HepG2 (cell line): ENCODE results near the gene TNFSF12. TPM values are rescaled to one million over a fixed set of nuclear protein-coding genes. Genes with fewer than 3 reads are reported as not detected.

Source experiments
- ARNTL ChIP-seq: sonication (generic); formaldehyde crosslinking; IDR thresholded peaks from 2 replicates; pipeline ENCODE4 v1.4.0; 2020; ENCODE audit warnings: mild to moderate bottlenecking, missing genetic modification reagents
- CHD4 ChIP-seq: fragments of 200-600 bp; sonication (generic); IDR thresholded peaks from 2 replicates; pipeline ENCODE4 v1.7.0; 2017; ENCODE audit warnings: mild to moderate bottlenecking, low read length, borderline replicate concordance
- EP300 ChIP-seq, 3 experiments: sonication (generic) in 1 of 3; formaldehyde crosslinking in 1 of 3; IDR thresholded peaks; 2 replicates each; pipeline versions ENCODE4 v1.5.1 to v1.6.1; 2011 to 2020; ENCODE audit warnings: low read depth in 2 of 3, low read length in 2 of 3, borderline replicate concordance in 1 of 3, improper control_type of control experiment in 1 of 3, mild to moderate bottlenecking in 1 of 3, missing genetic modification reagents in 1 of 3, moderate library complexity in 1 of 3
- MAZ ChIP-seq, 2 experiments: sonication (generic) in 1 of 2; formaldehyde crosslinking in 1 of 2; IDR thresholded peaks; 2 replicates each; pipeline versions ENCODE4 v1.5.0 to v1.6.1; 2012 to 2020; ENCODE audit warnings: low read depth in 2 of 2, mild to moderate bottlenecking in 2 of 2, borderline replicate concordance in 1 of 2, improper control_type of control experiment in 1 of 2, low read length in 1 of 2, missing genetic modification reagents in 1 of 2, moderate library complexity in 1 of 2
- MIXL1 ChIP-seq: IDR thresholded peaks from 2 replicates; pipeline ENCODE4 v1.6.1; 2016
- MTF2 ChIP-seq: sonication (generic); formaldehyde crosslinking; IDR thresholded peaks from 2 replicates; pipeline ENCODE4 v1.5.0; 2020; ENCODE audit warnings: missing genetic modification reagents, borderline replicate concordance
- RBAK ChIP-seq: sonication (generic); formaldehyde crosslinking; IDR thresholded peaks from 2 replicates; pipeline ENCODE4 v1.5.1; 2020; ENCODE audit warnings: mild to moderate bottlenecking, missing genetic modification reagents
- SAP130 ChIP-seq: IDR thresholded peaks from 2 replicates; pipeline ENCODE4 v1.6.1; 2016; ENCODE audit warnings: low read depth
- SIN3A ChIP-seq: IDR thresholded peaks from 2 replicates; pipeline ENCODE4 v1.6.1; 2011; ENCODE audit warnings: low read depth, mild to moderate bottlenecking, control low read depth, low read length, borderline replicate concordance
- ZBTB7B ChIP-seq: sonication (generic); formaldehyde crosslinking; IDR thresholded peaks from 2 replicates; pipeline ENCODE4 v1.4.0; 2020; ENCODE audit warnings: missing genetic modification reagents
- ZNF577 ChIP-seq: sonication (generic); formaldehyde crosslinking; IDR thresholded peaks from 2 replicates; pipeline ENCODE4 v1.4.0; 2020; ENCODE audit warnings: mild to moderate bottlenecking, low read depth, missing genetic modification reagents, borderline replicate concordance
- ZZZ3 ChIP-seq: sonication (generic); formaldehyde crosslinking; IDR thresholded peaks from 2 replicates; pipeline ENCODE4 v1.4.0; 2020; ENCODE audit warnings: missing genetic modification reagents, mild to moderate bottlenecking, borderline replicate concordance
- polyA plus RNA-seq, 8 experiments: library from polyadenylated mRNA; depleted of rRNA in 3 of 8; stranded (reverse) in 7 of 8; unstranded in 1 of 8; fragments of >200 nt; fragmentation: Illumina TruSeq in 4 of 8; extraction: Trizol in 4 of 8; gene quantifications; 2 replicates each; pipeline versions ENCODE4 v1.2.1 to v1.2.3, GENCODE V29; 2011 to 2016; ENCODE audit warnings: low read depth in 4 of 8, missing spikeins in 1 of 8, mixed read lengths in 1 of 8; ENCODE audit not compliant: insufficient read depth in 1 of 8
- total RNA-seq, 5 experiments: library from RNA; depleted of rRNA; stranded (reverse); fragments of >200 nt; fragmentation: Illumina TruSeq; extraction: Trizol; gene quantifications; 2 replicates each; pipeline ENCODE4 v1.2.3, GENCODE V29; 2016; ENCODE audit warnings: low read depth in 1 of 5
- TF ChIP-seq, protein P1 (sequence below): sonication (generic); formaldehyde crosslinking; IDR thresholded peaks from 2 replicates; pipeline ENCODE4 v1.4.0; 2020; ENCODE audit warnings: mild to moderate bottlenecking, missing genetic modification reagents
- TF ChIP-seq, protein P2 (sequence below): sonication (generic); formaldehyde crosslinking; IDR thresholded peaks from 2 replicates; pipeline ENCODE4 v1.4.0; 2020; ENCODE audit warnings: low read depth, missing genetic modification reagents
- TF ChIP-seq, protein P3 (sequence below): sonication (generic); formaldehyde crosslinking; IDR thresholded peaks from 2 replicates; pipeline ENCODE4 v1.4.0; 2020; ENCODE audit warnings: missing genetic modification reagents, borderline replicate concordance
- TF ChIP-seq, protein P4 (sequence below): sonication (generic); formaldehyde crosslinking; IDR thresholded peaks from 2 replicates; pipeline ENCODE4 v1.5.0; 2020; ENCODE audit warnings: missing genetic modification reagents

The TNFSF12 gene
- total and polyA plus RNA-seq, 2 of the 13 experiments (the other 11 are each of a cell fraction or from before 2014, with no cell fraction given): 0.93 to 7.2 TPM

DNA sequence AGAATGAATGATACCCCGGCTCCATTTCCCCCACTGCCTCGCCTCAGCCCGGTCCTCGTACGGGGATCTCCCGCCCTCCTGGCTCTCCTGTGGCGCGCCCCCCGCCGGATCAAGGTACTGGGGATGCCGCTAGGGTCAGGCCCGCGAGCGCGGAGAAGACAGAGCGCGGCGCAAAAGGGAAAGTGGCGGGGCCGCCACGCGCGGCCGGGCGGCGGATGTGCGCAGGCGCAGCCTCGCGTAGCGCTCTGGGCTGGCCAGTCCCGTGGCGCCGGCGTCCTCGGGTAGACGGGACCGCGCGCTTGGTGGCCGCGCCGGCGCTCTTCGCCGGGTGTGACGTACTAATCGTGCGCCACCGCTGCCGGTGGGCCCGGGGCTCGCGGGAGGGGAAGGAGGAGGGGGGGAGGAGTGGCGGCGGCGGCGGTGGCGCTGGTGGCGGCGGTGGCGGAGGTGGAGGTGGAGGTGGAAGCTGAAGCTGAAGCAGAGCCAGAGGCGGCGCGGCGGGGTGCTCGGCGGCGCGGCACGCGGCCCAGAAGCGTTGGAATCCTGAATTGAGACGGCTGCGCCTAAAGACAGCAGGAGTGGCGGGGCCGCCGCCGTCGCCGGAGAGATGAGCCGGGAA lies 12.8 kb downstream of the TNFSF12 start, which contains the start of gene SENP3 (continued):
- TF ChIP-seq ZBTB7B (CRISPR knock-in tag): no peak; the same call in 1 of the 2 replicates
- TF ChIP-seq ZNF577: no peak
- peak in 1 of 2 experiments; percentile 28; a peak in 1 of 4 replicates for TF ChIP-seq EP300 (IDR thresholded peaks at IDR 0.05; ENCODE audit: low read depth in 2 of 2, low read length in 2 of 2)
- no peak; the same call in 1 of the 2 replicates for TF ChIP-seq EP300 (CRISPR knock-in tag; IDR thresholded peaks at IDR 0.05; ENCODE audit: borderline replicate concordance)
- TF ChIP-seq SIN3A: no peak
- no peak for TF ChIP-seq CHD4
- TF ChIP-seq SAP130 (CRISPR knock-in tag): peak; percentile 86
- TF ChIP-seq, protein P1, sequence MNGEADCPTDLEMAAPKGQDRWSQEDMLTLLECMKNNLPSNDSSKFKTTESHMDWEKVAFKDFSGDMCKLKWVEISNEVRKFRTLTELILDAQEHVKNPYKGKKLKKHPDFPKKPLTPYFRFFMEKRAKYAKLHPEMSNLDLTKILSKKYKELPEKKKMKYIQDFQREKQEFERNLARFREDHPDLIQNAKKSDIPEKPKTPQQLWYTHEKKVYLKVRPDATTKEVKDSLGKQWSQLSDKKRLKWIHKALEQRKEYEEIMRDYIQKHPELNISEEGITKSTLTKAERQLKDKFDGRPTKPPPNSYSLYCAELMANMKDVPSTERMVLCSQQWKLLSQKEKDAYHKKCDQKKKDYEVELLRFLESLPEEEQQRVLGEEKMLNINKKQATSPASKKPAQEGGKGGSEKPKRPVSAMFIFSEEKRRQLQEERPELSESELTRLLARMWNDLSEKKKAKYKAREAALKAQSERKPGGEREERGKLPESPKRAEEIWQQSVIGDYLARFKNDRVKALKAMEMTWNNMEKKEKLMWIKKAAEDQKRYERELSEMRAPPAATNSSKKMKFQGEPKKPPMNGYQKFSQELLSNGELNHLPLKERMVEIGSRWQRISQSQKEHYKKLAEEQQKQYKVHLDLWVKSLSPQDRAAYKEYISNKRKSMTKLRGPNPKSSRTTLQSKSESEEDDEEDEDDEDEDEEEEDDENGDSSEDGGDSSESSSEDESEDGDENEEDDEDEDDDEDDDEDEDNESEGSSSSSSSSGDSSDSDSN: no peak; the same call in 1 of the 2 replicates
- TF ChIP-seq, protein P2, sequence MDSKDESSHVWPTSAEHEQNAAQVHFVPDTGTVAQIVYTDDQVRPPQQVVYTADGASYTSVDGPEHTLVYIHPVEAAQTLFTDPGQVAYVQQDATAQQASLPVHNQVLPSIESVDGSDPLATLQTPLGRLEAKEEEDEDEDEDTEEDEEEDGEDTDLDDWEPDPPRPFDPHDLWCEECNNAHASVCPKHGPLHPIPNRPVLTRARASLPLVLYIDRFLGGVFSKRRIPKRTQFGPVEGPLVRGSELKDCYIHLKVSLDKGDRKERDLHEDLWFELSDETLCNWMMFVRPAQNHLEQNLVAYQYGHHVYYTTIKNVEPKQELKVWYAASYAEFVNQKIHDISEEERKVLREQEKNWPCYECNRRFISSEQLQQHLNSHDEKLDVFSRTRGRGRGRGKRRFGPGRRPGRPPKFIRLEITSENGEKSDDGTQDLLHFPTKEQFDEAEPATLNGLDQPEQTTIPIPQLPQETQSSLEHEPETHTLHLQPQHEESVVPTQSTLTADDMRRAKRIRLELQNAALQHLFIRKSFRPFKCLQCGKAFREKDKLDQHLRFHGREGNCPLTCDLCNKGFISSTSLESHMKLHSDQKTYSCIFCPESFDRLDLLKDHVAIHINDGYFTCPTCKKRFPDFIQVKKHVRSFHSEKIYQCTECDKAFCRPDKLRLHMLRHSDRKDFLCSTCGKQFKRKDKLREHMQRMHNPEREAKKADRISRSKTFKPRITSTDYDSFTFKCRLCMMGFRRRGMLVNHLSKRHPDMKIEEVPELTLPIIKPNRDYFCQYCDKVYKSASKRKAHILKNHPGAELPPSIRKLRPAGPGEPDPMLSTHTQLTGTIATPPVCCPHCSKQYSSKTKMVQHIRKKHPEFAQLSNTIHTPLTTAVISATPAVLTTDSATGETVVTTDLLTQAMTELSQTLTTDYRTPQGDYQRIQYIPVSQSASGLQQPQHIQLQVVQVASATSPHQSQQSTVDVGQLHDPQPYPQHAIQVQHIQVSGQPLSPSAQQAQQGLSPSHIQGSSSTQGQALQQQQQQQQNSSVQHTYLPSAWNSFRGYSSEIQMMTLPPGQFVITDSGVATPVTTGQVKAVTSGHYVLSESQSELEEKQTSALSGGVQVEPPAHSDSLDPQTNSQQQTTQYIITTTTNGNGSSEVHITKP: no peak
- TF ChIP-seq, protein P3, sequence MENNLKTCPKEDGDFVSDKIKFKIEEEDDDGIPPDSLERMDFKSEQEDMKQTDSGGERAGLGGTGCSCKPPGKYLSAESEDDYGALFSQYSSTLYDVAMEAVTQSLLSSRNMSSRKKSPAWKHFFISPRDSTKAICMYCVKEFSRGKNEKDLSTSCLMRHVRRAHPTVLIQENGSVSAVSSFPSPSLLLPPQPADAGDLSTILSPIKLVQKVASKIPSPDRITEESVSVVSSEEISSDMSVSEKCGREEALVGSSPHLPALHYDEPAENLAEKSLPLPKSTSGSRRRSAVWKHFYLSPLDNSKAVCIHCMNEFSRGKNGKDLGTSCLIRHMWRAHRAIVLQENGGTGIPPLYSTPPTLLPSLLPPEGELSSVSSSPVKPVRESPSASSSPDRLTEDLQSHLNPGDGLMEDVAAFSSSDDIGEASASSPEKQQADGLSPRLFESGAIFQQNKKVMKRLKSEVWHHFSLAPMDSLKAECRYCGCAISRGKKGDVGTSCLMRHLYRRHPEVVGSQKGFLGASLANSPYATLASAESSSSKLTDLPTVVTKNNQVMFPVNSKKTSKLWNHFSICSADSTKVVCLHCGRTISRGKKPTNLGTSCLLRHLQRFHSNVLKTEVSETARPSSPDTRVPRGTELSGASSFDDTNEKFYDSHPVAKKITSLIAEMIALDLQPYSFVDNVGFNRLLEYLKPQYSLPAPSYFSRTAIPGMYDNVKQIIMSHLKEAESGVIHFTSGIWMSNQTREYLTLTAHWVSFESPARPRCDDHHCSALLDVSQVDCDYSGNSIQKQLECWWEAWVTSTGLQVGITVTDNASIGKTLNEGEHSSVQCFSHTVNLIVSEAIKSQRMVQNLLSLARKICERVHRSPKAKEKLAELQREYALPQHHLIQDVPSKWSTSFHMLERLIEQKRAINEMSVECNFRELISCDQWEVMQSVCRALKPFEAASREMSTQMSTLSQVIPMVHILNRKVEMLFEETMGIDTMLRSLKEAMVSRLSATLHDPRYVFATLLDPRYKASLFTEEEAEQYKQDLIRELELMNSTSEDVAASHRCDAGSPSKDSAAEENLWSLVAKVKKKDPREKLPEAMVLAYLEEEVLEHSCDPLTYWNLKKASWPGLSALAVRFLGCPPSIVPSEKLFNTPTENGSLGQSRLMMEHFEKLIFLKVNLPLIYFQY (CRISPR knock-in tag): no peak
- TF ChIP-seq MTF2 (CRISPR knock-in tag): no peak
- 0 out of 2 replicates have a peak, but pooled peaks have one; percentile 78 for TF ChIP-seq ZZZ3 (CRISPR knock-in tag)
- TF ChIP-seq, protein P4, sequence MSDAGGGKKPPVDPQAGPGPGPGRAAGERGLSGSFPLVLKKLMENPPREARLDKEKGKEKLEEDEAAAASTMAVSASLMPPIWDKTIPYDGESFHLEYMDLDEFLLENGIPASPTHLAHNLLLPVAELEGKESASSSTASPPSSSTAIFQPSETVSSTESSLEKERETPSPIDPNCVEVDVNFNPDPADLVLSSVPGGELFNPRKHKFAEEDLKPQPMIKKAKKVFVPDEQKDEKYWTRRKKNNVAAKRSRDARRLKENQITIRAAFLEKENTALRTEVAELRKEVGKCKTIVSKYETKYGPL (CRISPR knock-in tag): no peak
- peak; percentile 49 for TF ChIP-seq ARNTL (CRISPR knock-in tag)
- TF ChIP-seq MIXL1 (CRISPR knock-in tag): no peak
- no peak for TF ChIP-seq RBAK (CRISPR knock-in tag)
- peak; percentile 77; the same call in 1 of the 2 replicates for TF ChIP-seq MAZ (IDR thresholded peaks at IDR 0.05; ENCODE audit: borderline replicate concordance, low read depth, low read length)
- TF ChIP-seq MAZ (CRISPR knock-in tag; IDR thresholded peaks at IDR 0.05; ENCODE audit: low read depth): peak; percentile 79
